ENCODE measurements around the gene EYA3.

DNA sequence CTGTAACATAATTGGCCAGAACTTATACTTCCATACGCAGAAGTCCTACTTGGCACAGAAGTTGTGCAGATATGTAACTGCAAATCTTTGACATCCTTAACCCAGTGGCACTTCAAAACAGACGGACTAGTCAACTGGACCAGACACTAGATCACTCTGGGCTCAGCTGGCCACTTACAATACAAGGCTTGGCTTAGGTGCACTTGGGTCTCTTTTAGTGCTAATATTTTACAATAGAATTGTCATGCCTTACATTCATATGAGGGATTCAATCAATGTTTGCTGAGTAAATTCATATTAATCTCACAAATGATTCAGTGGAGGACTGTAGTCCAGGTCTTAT lies 108.6 kb downstream of the EYA3 start:
- TF ChIP-seq CTCF (IDR thresholded peaks at IDR 0.05), result no peak
- TF ChIP-seq POLR2A (IDR thresholded peaks at IDR 0.05), result no peak

Measured in esophagus squamous epithelium (tissue), 4 donors.